Measurements from ENCODE around the gene SLC41A2.
"Not testable (repeated sequence)": the region's sequence is repeated elsewhere in the genome, so short reads cannot be mapped to it uniquely, and the experiment has no call there.

SLC41A2 gene, protein sequence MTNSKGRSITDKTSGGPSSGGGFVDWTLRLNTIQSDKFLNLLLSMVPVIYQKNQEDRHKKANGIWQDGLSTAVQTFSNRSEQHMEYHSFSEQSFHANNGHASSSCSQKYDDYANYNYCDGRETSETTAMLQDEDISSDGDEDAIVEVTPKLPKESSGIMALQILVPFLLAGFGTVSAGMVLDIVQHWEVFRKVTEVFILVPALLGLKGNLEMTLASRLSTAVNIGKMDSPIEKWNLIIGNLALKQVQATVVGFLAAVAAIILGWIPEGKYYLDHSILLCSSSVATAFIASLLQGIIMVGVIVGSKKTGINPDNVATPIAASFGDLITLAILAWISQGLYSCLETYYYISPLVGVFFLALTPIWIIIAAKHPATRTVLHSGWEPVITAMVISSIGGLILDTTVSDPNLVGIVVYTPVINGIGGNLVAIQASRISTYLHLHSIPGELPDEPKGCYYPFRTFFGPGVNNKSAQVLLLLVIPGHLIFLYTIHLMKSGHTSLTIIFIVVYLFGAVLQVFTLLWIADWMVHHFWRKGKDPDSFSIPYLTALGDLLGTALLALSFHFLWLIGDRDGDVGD

DNA sequence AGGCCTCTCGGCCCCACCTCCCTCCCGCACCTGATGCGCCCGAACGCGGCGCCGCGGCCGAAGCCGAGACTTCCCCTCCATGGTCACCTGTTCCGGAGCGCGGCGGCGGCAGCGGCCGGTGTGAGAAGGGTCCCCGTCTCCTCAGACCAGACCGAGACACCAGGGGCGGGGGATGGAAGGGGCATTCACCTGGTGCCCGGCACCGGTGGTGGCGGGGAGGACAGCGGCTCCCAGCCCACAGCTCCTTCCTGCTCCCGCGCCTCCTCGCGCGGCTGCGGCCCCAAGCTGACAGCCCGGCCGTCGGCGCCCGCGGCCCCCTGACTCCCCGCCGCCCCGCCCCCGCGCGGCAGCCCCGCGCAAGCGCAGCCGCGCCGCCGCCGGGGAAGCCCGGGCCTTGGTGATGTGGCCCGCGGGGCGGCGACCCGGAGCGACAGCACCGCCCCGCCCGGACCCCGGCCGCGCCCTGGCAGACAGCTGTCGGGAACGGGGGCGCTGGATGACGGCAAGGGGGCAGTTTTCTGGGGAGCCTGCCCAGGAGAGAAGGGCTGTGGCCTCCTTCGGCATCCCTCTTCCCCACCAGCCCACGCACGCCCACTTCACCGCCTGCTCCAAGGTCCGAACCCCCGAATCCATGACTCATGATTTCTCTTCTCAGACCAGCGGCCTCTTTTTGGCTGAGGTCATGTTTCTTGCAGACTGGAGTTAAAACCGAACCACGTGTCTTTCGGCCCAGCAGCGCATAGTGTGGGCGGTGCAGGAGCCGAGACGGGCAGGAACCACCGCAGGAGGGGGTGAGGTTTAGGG is at the start of gene SLC41A2:
TSS of gene SLC41A2 (minus strand) at position 290 of the 804 bp plus-strand sequence. CDS start 29,763 bp downstream, outside the sequence.
- peak; percentile 76 for DNase-seq

DNA sequence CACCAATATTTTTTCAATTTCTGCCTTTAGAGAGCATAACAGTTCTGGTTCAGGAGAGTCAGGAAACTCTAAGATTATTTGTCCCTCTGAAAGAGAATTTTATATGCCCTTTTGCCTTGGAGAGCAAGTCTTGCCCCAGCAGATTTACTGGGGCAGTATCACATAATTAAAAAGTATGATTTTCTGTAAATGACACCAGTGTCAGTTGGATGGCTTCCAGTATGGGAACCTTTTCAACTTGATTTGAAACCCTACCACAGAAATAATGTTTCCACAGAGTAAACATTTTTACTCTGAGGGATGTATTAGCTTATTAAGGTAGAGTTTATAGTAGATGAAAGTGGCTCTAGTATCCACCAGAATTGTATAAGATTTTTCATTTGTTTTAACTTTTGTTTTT is 43.4 kb upstream of the SLC41A2 start:
- DNase-seq: no peak

DNA sequence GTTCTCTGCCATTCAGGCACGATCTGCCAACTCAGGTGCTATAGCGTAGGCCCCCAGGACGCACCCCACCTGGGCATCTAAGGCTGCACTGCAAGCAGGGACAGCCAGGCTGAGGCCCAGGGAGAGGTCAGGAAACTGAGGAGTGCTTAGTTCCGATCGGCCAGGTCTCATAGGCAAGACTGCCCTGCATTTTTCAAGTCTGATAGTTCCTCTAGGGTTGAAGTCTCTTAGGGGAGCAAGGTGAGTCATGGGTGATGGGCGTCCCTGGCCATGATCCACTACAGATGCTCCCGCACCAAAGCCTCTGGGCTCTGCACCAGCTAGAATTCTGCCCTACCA is 41.2 kb upstream of the SLC41A2 start:
- no peak for DNase-seq

DNA sequence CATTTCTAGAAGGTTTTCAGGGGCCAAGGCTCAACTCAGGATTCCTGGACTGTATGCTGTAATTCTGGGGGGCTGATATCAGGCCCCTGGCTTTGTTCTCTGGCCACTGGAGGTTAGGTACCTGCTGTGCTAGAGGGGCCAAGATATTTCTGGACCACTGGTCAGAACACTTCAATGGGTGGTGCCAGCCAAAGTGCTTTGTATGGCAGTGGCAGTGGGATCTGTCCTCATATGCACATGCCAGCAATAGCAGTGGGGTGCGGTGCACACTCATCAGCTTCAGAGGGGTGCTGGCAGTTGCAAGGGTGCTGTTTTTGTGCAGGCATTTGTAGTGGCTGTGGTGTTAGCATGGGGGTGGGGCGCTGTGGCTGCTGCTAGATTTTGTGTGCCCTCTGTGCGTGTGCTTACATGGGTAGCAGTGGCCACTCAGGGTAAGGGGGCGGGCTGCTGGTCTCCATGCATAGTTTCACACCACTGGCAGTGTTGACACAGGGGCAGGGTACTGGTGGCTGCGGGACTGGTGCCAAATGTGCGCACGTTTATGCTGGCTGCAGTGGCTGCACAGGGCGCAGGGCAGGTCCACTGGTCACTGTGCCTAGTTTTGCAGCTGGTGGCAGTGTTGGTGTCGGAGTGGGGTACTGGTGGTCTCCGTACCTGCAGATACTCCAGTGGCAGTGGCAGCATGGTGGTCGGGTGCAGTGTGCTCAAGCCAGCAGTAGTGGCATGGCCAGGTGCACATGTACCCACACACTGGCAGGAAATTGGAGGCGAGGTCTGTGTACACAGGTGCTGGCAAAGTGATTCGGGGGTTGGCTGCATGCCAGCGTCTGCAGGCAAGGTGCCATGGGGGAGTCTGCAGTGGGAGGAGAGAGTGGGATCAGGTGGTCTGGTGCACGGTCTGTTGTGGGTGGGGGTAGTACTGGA is 40.6 kb upstream of the SLC41A2 start:
- DNase-seq: no peak

DNA sequence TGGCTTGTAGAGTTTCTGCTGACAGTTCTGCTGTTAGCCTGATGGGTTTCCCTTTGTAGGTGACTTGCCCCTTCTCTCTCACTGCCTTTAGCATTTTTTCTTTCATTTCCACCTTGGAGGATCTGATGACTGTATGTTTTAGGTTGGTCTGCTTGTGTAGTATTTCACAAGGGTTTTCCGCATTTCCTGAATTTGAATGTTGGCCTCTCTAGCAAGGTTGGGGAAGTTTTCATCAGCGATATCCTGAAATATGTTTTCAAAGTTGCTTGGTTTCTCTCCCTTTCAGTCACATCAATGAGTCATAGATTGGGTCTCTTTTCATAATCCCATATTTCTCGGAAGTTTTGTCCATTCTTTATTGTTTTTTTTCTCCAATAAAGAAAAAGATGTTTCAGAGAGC is 39.5 kb upstream of the SLC41A2 start:
- no peak for DNase-seq

DNA sequence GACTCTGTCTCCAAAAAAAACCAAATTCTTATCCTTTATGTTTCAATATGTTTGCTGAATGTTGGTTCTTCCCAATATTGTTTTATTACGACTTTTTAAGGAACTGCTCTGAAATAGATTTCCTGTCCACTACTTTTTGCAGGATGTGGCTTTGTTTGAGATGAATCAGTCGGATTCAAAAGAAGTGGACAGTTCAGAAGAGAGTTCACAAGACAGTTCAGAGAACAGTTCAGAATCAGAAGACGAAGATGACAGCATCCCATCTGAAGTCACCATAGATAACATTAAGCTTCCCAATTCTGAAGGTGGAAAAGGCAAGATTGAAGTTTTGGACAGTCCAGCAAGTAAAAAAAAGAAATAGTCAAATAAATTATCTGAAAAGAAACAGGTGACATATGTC is 36.2 kb upstream of the SLC41A2 start:
- DNase-seq: no peak

DNA sequence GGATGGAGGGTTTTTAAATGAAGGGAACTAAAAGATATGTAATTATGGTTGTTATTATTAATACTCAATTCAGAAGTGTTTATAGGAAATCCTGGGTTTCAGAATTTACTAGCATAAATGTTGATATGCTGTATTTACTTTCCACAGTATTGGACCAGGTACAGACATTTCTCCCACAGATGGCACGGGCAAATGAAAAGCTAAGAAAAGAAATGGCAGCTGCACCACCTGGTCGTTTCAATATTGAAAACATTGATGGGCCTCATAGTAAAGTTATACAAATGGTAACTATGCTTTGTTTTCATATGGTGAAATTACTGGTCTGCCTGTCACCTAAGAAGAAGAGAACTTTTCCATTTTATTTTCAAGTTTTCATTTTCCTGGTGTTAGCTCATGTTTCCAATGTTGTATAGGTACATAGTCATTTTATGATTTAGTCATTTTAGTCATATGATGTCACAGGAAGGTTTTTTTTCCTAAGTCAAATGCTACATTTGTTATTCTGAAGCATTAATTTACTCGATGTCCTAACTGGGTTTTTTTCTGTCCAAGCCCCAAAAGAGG is 33.6 kb upstream of the SLC41A2 start:
- no peak for DNase-seq

DNA sequence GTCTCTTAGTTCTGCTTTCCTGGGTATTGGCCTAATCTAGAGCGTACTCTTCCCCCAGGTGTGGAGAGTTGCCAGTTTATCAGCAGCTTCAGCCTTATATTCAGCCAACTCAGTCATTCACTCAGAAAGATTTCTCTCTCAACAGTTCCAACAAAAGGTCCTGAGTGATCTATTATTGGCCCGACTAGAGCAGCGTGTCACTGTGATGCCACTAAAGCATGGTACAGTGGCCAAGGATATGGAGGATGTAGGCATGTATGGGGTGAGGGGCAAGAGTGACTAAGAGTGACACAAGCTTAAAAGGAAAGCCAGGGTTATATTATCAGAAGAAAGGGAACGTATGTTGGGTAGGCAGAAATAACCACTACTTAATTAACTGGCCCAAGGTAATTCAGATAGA is 32.9 kb upstream of the SLC41A2 start:
- DNase-seq: no peak

DNA sequence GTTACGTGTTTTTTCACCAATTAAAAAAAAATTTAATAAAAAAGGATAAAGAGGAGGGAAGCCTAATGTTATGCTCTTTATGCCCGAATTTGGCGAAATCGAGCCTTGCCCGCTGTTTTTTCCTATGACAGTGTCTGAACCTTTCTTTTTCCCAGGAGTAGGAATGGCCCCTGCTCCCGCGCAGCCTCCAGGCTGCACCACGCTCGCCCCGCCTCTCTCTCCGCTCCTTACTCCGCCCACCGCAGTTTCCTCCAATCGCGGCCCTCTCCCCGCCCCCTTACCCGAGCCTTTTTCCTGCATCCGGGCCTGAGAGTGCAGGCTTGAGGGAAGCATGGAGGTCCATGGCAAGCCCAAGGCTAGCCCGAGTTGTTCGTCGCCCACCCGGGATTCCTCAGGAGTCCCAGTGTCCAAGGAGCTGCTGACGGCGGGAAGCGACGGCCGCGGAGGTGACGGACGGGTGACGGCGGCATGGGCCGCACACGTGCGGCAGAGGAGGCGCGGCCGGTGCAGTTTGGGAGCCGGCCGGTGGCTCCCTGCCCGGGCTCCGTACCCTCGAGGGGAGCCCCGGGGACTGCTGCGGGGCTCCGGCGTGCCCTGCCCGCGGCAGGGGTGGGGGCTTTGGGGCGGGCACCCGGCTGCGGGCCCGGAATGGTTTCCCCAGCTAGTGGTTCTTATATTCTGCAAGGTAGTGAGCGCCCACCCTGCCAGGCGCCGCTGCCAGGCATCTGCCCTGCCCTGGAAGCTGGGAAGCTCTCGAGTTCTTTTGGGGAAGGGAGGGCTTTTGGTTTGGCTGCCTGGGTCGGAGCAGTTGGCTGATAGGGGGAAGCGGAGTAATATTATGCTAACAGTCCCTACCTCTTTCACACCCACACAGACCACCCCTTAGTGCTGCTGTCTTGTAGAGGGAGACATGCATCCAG is 28.2 kb upstream of the SLC41A2 start, which contains the start of gene NOPCHAP1:
TSS of gene NOPCHAP1 (plus strand) at position 295 of the 920 bp plus-strand sequence. CDS start at position 332, 37 bp downstream.
- peak; percentile 77 for DNase-seq

DNA sequence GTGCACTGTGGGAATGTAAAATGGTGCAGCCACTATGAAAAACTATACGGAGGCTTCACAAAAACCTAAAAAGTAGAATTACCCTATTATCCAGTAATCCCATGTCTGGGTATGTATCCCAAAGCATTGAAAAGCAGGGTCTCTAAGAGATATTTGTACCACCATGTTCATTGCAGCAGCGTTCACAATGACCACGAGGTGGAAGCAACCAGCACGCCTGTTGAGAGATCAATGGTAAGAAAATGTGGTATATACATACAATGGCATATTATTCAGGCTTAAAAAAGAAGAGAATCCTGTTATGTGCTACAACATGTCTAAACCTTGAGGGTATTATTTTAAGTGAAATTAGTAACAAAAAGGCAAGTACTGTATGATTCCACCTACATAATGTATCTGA is 27.1 kb upstream of the SLC41A2 start:
- DNase-seq: no peak

DNA sequence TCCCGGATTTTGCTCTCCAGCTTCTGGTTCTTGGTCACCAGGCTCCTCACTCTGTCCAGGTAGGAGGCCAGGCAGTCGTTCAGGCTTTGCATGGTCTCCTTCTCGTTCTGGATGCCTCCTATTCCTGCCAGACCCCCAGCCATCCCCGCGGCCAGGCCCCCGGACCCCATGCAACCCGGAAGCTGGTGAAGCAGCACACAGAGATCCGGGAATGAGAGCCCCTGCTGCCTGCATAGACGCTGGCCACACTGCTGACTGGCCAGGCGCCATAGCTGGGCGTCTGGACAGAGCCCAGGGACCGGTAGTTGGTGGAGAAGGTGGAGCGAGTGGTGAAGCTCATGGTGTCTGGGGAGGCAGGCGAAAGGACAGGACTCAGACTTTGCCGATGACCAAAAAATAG is 19.6 kb upstream of the SLC41A2 start:
- DNase-seq: not testable (repeated sequence)

DNA sequence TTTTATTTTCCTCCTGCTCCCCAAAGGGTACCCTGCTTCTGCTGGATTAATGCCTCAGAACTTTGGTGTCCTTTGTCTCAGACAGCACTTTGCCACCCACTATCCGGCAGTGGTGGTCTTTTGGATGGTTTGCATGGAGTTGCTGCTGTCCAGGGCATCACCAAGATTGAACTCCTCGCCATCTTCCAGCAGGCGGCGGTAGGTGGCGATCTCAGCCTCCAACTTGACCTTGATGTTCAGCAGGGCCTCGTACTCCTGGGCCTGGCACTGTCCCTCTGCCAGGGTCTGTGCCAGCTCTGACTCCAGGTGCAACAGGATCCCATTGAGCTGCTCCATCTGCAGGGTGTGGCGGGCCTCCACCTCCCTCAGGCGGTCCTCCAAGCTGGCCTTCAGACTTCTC is 18.6 kb upstream of the SLC41A2 start:
- no peak for DNase-seq

DNA sequence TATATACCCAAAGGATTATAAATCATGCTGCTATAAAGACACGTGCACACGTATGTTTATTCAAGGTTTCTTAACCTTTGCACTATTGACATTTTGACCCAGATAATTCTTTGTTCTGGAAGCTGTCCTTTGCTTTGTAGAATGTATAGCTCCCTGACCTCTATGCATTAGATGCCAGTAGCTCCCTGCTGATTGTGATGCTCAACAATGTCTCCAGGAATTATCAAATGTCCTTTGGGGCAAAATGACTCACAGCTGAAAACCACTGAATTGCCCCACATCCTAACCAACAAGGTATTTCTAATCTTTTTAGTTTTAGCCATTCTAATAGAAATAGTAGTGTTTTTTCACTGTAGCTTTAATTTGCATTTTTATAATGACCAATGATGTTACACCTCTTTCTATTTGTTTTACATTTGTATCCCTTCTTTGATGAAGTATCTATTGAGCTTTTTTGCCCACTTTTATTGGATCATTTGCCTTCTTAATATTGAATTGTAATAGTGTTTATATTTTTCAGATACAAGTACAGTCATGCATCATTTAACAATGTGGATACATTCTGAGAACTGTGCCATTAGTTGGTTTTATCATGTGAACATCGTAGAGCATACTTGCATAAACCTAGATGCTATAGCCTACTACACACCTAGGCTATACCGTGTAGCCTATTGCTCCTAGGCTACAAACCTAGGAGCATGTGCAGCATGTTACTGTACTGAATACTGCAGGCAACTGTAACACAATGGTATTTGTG is 17.7 kb upstream of the SLC41A2 start:
- no peak for DNase-seq

DNA sequence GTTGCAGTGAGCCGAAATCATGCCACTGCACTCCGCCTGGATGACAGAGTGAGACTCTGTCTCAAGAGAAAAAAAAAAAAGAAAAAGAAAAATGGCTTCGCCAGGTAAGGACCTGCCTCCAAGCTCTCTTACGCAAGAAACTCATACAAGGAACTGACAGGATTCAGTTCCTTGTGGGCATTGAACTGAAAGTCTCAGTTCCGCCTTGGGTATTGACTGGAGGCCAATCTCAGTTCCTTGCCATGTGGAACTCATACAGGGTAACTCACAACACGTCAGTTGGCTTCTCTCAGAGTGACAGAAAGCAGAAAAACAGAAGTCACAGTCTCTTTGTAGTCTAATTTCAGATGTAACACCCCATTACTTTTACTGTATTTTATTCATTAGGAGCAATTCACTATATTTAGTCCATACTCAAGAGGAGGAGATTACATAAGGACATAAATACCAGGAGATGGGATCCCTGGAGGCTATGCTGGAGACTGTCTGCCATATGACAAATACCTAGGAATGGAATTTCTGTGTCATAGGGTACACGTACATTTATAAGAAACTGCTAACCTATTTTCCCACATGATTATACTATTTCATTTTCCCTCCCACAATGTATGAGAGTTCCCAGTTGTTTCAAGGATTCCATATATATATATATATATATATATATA is 16.7 kb upstream of the SLC41A2 start:
- DNase-seq: no peak

DNA sequence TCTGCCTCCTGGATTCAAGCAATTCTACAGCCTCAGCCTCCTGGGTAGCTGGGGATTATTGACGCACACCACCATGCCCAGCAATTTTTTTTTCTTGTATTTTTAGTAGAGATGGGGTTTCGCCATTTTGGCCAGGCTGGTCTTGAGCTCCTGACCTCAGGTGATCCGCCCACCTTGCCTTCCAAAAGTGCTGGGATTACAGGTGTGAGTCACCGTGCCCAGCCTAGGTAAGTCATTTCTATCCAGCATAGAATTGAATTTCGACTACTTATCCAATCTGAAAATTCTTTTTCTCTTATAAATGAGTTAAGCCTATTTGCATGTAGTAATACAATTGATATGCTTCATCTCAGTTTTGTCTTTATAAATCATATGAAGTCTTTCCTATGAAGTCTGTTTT is 15.2 kb upstream of the SLC41A2 start:
- no peak for DNase-seq

DNA sequence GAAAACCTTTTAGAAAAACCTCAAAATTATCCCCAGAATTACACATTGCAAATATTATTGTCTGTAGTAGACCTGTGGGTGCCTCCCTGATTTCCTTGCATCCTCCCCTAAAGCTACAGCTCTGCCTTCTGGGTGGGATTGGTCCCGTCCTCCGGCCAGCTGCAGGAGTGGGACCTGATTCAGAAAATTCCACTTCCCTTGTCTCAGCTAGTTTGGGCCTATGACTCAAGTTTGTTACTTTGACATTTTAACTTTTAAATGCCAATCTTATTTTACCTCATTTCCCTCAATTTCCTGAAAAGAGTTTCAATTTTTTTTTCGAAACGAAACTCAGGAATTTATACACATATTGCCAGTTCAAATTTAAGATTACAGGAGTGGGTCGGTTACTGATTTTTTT is 13.2 kb upstream of the SLC41A2 start:
- DNase-seq: no peak

DNA sequence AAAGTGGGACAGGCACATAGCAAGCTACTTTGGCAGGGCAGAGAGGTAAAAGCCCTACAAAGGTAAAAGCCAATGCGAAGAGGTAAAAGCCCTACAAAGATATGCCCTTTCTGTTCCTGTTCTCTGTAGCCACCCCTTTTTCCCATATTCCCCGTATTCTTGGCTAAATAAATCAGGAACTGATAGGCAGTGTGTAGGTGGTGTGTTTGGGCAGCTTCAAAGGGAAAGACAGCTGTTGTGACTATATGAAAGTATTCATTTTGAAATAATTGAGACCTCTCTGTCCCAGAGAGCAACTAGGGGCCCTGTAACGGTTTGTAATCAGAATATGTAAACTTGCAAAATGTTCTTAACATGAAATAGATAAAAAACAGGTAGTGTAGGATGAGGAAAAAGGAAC is 11.3 kb upstream of the SLC41A2 start:
- no peak for DNase-seq

DNA sequence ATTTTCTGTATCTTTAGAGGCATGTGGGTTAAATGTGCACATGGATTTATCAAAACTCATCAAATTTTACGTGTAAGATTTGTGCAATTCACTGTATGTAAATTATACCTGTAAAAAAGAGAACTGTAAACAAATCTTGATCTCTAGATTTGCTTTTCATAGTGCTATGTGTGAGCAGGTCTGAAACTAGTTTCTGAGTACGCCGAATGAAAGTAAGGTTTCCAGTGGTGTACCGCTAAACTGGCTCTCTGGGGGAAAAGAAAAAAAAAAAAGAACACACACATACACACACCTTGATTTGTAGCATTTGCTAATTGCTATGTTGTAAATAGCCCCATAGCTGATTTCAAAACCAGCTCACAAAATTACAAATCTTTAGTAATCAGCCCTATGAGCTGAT is 8.6 kb upstream of the SLC41A2 start:
- DNase-seq: no peak

DNA sequence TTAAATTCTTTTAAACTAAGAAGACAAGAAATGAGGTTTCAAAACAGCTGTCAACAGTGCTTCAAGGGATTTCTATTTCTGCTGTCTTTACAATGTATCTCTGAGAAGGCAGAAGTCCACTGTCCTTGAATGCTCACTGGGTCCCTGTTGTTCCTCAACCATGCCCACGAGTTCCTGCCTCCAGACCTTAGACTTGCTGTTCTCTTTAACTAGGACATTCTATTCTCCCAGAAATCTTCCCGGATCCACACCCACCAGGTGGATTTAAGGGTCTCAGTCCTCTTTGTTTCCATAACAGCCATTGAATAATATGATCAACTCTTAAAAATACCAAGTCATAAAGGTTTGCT is 6.7 kb upstream of the SLC41A2 start:
- DNase-seq: no peak
